ENCODE measurements around the gene PLA2G4E.

PLA2G4E gene

GRCh38 chr15:42018306-42019224 lies 2.3 kb downstream of the PLA2G4E start:
- no peak for DNase-seq

GRCh38 chr15:42016971-42017370 lies 3.9 kb downstream of the PLA2G4E start:
- no peak for DNase-seq

GRCh38 chr15:42014406-42014805 lies 6.4 kb downstream of the PLA2G4E start:
- no peak for DNase-seq

- DNase-seq = no peak
Observed at GRCh38 chr15:42012928-42013482, 7.8 kb downstream of the PLA2G4E start.

- DNase-seq = no peak
Observed at GRCh38 chr15:42012241-42012640, 8.6 kb downstream of the PLA2G4E start.

- no peak for DNase-seq
Observed at GRCh38 chr15:42011074-42011473, 9.8 kb downstream of the PLA2G4E start.

GRCh38 chr15:42010434-42010833 lies 10.4 kb downstream of the PLA2G4E start:
- no peak for DNase-seq

GRCh38 chr15:42009474-42009873 lies 11.4 kb downstream of the PLA2G4E start:
- DNase-seq = no peak

- no peak for DNase-seq
Observed at GRCh38 chr15:42009022-42009421, 11.8 kb downstream of the PLA2G4E start.

GRCh38 chr15:42007386-42007785 lies 13.5 kb downstream of the PLA2G4E start:
- no peak for DNase-seq

- no peak for DNase-seq
Observed at GRCh38 chr15:42002333-42002732, 18.5 kb downstream of the PLA2G4E start.

- no peak for DNase-seq
Observed at GRCh38 chr15:42001236-42001635, 19.6 kb downstream of the PLA2G4E start.

- DNase-seq = no peak
Observed at GRCh38 chr15:41999290-42000285, 21.3 kb downstream of the PLA2G4E start.

GRCh38 chr15:41997845-41998244 lies 23.0 kb downstream of the PLA2G4E start:
- DNase-seq = no peak

- no peak for DNase-seq
Observed at GRCh38 chr15:41996921-41997592, 23.8 kb downstream of the PLA2G4E start.

- no peak for DNase-seq
Observed at GRCh38 chr15:41996376-41996775, 24.5 kb downstream of the PLA2G4E start.

- no peak for DNase-seq
Observed at GRCh38 chr15:41995476-41995855, 25.4 kb downstream of the PLA2G4E start.

GRCh38 chr15:41994772-41995475 lies 25.9 kb downstream of the PLA2G4E start:
- DNase-seq = no peak

GRCh38 chr15:41994171-41994650 lies 26.6 kb downstream of the PLA2G4E start:
- DNase-seq = no peak

- no peak for DNase-seq
Observed at GRCh38 chr15:41993472-41994170, 27.2 kb downstream of the PLA2G4E start.

GRCh38 chr15:41992803-41993190 lies 28.0 kb downstream of the PLA2G4E start:
- DNase-seq = no peak
